ENCODE measurements around the gene ATXN1.

DNA sequence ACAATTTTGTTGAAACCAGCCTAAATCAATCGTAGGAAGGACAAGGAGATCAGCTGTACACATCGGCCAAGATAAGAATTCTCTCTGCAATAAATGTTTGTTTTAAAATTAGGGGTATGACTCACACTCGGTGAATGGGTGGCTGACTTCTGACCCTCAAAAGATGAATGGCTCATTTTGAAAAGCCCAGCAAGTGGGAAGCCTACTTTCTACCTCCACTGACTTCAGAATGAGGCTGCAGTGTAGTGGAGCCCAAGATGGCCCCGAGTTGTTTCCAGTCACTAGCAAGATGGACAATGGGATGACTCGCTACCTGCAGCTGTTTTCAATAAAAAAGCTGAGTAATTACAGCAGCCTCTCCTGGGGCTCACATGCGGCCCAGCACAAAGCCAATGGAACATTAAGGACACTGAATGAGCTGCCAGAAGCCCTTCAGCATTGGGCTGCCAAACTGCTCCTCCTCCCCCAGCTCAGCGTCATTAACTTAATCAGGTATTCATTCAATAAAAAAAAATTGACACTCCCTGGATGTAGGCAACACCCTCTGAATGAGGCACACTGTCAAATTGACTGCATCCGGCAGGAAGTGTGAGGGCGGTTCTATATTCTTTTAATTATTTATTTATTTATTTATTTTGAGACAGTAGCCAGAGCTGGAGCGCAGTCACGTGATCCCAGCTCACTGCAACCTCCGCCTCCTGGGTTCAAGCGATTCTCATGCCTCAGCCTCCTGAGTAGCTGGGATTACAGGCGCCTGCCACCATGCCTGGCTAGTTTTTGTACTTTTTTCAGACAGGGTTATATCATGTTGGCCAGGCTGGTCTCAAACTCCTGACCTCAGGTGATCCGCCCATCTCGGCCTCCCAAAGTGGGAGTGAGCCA, 415.6 kb downstream of the ATXN1 start:
- TF ChIP-seq RFX5 (IDR thresholded peaks at IDR 0.05) = no peak
- TF ChIP-seq, protein P1, sequence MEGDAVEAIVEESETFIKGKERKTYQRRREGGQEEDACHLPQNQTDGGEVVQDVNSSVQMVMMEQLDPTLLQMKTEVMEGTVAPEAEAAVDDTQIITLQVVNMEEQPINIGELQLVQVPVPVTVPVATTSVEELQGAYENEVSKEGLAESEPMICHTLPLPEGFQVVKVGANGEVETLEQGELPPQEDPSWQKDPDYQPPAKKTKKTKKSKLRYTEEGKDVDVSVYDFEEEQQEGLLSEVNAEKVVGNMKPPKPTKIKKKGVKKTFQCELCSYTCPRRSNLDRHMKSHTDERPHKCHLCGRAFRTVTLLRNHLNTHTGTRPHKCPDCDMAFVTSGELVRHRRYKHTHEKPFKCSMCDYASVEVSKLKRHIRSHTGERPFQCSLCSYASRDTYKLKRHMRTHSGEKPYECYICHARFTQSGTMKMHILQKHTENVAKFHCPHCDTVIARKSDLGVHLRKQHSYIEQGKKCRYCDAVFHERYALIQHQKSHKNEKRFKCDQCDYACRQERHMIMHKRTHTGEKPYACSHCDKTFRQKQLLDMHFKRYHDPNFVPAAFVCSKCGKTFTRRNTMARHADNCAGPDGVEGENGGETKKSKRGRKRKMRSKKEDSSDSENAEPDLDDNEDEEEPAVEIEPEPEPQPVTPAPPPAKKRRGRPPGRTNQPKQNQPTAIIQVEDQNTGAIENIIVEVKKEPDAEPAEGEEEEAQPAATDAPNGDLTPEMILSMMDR (IDR thresholded peaks at IDR 0.05) = no peak
- no peak for TF ChIP-seq POLR2A (IDR thresholded peaks at IDR 0.05; ENCODE audit: low read length)
- TF ChIP-seq EP300 (IDR thresholded peaks at IDR 0.05) = no peak
- TF ChIP-seq RARB (CRISPR knock-in tag; IDR thresholded peaks at IDR 0.05) = no peak
- no peak for TF ChIP-seq NFE2L2 (conservative IDR thresholded peaks at IDR 0.05; ENCODE audit: low read length)
- TF ChIP-seq CHD4 (IDR thresholded peaks at IDR 0.05; ENCODE audit: borderline replicate concordance) = no peak
- TF ChIP-seq, protein P2, sequence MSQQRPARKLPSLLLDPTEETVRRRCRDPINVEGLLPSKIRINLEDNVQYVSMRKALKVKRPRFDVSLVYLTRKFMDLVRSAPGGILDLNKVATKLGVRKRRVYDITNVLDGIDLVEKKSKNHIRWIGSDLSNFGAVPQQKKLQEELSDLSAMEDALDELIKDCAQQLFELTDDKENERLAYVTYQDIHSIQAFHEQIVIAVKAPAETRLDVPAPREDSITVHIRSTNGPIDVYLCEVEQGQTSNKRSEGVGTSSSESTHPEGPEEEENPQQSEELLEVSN (IDR thresholded peaks at IDR 0.05; ENCODE audit: borderline replicate concordance, low read depth) = no peak
- no peak for TF ChIP-seq RCOR1 (IDR thresholded peaks at IDR 0.05; ENCODE audit: low read depth, low read length)
- TF ChIP-seq BHLHE40 (IDR thresholded peaks at IDR 0.05; ENCODE audit: low read depth, low read length) = no peak
- TF ChIP-seq RNF2 (IDR thresholded peaks at IDR 0.05; ENCODE audit: borderline replicate concordance, low read depth) = no peak
- TF ChIP-seq, protein P3, sequence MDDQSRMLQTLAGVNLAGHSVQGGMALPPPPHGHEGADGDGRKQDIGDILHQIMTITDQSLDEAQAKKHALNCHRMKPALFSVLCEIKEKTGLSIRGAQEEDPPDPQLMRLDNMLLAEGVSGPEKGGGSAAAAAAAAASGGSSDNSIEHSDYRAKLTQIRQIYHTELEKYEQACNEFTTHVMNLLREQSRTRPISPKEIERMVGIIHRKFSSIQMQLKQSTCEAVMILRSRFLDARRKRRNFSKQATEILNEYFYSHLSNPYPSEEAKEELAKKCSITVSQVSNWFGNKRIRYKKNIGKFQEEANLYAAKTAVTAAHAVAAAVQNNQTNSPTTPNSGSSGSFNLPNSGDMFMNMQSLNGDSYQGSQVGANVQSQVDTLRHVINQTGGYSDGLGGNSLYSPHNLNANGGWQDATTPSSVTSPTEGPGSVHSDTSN (IDR thresholded peaks at IDR 0.05) = no peak
